ENCODE measurements around the gene KAZN.

- no peak for TF ChIP-seq POLR2A (IDR thresholded peaks at IDR 0.05)
- TF ChIP-seq CTCF (IDR thresholded peaks at IDR 0.05) = no peak
Observed at GRCh38 chr1:15000671-15001070, 402.2 kb downstream of the KAZN start.
